Activated CD4-positive, CD25-positive, alpha-beta regulatory T cell treated with anti-CD3 and anti-CD28 coated beads, Interleukin-2, amount 50 U/mL, for 16 hours (primary cell): ENCODE measurements around the gene EXOC3L2.
"Not testable (repeated sequence)": the region's sequence is repeated elsewhere in the genome, so short reads cannot be mapped to it uniquely, and the experiment has no call there.

Experiments
- DNase-seq: peaks from one replicate; pipeline ENCODE4 v3.0.0-alpha.2; 2020; ENCODE audit warnings: low read depth, low spot score

Gene EXOC3L2

GRCh38 chr19:45255611-45256157 lies 10.5 kb upstream of the EXOC3L2 start:
- no peak for DNase-seq

- DNase-seq, result no peak
Measured at GRCh38 chr19:45254044-45254531, 8.9 kb upstream of the EXOC3L2 start.

DNA sequence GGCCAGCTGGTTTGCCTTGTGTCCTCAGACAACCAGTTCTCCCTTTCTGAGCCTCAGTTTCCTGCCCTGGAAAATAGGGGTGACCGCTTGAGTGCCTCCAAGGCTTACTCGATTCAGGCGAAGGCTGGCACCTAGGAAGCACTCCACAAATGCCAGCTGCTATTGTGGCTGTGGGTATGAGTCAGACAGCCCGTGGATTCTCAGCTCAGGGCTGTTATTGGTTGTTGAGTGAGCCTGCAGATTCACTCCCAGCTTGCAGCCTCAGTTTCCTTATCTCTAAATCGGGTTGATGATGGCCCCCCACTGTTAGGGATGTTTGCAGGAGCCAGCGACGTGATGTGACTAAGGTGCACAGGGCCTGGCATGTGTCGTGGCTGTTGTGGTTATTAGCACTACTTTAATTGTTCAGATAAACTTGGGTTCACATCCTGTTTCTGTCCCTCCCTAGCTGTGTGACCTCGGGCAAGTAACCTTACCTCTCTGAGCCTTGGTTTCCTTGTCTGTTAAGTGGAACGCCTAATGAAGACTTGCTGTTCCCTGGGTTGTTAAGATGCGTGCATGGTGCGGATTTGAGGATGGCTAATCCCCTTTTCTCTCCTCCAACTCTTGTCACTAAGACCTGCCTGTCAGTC lies 8.3 kb upstream of the EXOC3L2 start:
- no peak for DNase-seq

DNA sequence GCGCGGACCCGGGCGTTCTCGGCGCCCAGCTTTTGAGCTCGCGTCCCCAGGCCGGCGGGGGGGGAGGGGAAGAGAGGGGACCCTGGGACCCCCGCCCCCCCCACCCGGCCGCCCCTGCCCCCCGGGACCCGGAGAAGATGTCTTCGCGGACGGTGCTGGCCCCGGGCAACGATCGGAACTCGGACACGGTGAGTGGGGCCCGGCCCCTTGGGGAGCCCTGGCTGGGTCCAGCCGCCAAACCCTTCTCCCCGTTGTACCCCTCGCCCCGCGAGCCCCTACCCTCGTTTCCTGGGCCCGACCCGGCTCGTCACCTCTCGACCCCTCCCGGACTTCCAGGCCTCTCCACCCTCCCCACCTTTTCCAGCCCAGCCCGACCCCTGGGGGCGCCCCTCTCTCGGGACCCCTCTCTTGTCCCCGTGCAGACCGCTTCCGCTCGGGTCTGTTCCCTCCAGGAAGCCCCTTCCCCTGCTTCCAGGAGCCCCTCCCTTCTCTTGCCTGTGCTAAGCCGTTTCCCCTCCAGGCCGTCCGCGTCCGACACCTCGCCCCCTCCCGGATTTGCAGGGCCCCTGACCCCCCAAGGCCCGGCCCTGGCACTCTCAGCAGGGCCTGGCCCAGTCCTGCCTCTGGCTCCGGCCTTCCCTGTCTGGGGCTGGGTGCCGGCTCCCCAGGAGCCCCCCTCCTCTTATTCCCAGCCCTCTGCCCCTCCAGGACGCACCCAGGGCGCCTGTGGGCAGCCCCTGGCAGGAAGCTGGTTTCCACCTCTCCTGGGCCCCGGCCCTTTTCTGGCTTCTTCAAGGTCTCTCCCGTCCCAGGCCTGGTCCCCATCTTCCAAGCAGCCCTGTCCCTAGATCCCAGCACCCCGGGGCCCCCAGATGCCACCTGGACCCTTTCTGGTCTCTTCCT lies 6.5 kb upstream of the EXOC3L2 start:
- DNase-seq, result no peak

- DNase-seq, result peak; percentile 15
Measured at GRCh38 chr19:45250832-45251451, 5.7 kb upstream of the EXOC3L2 start, which contains the start of gene MARK4. Gene MARK4, plus strand, starts transcription at chr19:45251271. Its CDS starts 318 bp downstream, at chr19:45251589.

- no peak for DNase-seq
Measured at GRCh38 chr19:45250216-45250831, 5.1 kb upstream of the EXOC3L2 start.

DNA sequence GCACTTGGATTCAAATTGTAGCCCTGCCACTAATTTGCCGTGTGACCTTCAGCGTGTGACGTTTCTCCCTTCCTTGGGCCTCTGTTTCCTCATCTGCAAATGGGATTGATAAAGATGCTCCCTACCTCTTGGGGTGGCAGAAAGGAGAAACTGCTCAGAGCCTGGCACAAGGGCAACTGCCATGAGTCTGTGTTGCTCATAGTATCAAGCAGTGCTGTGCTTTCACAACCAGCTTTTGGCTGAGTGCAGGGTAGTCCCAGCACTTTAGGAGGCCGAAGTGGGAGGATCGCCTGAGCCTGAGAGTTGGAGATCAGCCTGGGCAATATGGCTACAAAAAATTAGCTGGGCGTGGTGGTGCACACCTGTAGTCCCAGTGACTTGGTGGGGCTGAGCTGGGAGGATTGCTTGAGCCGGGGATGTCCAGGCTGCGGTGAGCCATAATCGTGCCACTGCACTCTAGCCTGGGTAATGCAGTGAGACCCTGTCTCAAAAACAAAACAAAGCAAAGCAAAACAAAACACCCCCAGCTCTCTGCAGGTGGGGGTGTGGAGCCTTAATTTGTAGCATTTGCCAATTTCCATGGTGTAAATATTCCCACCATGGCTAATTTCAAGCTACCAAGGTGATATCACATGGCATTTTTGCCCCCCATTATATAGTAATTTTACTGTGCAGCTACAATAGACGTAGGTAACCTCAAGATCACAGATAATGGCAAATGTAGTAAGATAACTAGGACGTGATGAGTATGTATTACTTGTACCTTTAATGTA lies 4.2 kb upstream of the EXOC3L2 start:
- DNase-seq, result no peak

- no peak for DNase-seq
Measured at GRCh38 chr19:45247136-45247535, 1.9 kb upstream of the EXOC3L2 start.

- no peak for DNase-seq
Measured at GRCh38 chr19:45245826-45246225, 619 bp upstream of the EXOC3L2 start.

- no peak for DNase-seq
Measured at GRCh38 chr19:45244133-45244794, 943 bp downstream of the EXOC3L2 start.

DNA sequence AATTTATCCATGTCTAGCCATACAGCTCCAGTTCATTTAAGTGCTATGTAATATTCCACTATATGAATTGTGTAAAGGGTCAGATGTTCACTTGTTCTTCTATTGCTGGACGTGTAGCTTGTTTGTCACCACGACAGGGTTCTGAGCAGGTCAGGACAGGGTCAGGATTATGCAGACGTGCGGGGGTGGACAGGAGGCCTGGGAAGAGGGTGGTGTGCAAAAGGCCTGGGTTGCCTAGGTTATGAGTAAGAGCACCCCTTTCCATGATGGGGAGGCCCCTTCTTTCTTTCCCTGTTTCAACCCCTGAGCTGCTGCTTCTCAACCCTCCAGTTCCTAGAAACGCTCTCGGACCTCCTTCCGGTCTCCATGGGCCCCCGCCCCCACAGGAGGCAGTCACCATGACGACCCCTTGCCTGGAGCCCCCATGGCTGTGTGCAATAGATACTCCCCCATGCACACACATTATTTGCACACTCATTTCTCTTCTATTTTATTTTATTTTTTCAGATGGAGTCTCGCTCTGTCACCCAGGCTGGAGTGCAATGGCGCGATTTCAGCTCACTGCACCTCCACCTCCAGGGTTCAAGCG lies 2.0 kb downstream of the EXOC3L2 start:
- DNase-seq, result no peak

- no peak for DNase-seq
Measured at GRCh38 chr19:45238556-45238955, 6.7 kb downstream of the EXOC3L2 start.

GRCh38 chr19:45235485-45235884 lies 9.7 kb downstream of the EXOC3L2 start:
- no peak for DNase-seq

GRCh38 chr19:45234089-45234869 lies 10.9 kb downstream of the EXOC3L2 start:
- DNase-seq, result no peak

GRCh38 chr19:45231891-45232290 lies 13.3 kb downstream of the EXOC3L2 start:
- DNase-seq, result no peak

GRCh38 chr19:45229056-45229455 lies 16.2 kb downstream of the EXOC3L2 start:
- DNase-seq, result not testable (repeated sequence)

DNA sequence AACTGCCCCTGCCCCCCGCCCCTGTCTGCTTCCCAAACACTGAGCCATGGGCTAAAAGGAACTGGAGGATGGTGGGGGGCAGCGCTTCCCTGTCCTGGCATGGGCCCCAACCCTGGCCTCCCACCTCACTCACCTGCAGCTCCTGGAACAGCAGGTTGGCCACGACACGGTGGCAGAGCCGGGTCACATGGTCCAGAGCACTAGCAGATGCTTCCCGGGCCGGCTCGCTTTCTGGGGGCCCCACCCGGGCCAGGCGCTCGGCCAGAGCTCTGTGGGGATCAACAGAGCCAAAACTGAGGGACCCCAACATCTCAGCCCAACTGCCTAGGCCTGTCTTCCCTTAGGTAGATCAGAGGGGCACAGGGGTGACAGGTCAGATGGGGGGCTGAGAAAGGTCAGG lies 20.6 kb downstream of the EXOC3L2 start:
- no peak for DNase-seq

DNA sequence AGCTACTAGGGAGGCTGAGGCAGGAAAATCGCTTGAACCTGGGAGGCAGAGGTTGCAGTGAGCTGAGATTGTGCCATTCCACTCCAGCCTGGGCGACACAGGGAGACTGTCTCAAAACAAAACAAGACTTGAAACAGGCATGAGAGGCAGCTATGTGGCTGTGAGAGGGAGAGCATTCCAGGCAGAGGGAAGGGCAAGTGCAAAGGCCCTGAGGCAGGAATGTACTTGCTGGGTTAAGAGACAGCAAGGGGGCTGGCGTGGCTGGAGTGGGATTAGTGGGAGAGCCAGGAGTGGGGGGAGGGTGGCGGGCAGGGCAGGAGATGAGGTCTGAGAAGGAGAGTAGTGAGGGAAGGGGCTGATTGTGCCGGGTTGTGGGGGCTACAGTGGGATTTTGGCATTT lies 21.3 kb downstream of the EXOC3L2 start:
- DNase-seq, result no peak

DNA sequence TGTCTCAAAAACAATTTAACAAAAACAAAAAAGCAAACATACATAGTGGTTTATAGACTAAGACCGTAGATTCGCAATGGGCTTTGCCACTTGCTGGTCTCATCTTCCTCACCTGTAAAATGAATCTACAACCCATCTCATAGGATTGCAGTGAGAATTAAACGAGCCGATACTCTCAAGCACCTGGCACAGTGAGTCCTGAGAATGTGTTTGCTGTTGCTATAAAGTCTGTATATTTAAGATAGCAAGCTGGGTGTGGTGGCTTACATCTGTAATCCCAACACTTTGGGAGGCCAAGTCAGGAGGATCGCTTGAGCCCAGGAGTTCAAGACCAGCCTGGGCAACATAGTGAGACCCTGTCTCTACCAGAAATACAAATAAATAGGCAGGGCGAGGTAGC lies 22.5 kb downstream of the EXOC3L2 start:
- no peak for DNase-seq
